ENCODE results near the gene RNF144A. TPM values are rescaled to one million over a fixed set of nuclear protein-coding genes. Genes with fewer than 3 reads are reported as not detected.
"Not testable (repeated sequence)": the region's sequence is repeated elsewhere in the genome, so short reads cannot be mapped to it uniquely, and the experiment has no call there.

Gene RNF144A
- total RNA-seq, 1 experiment from 2014 or later = 13.6 TPM

DNA sequence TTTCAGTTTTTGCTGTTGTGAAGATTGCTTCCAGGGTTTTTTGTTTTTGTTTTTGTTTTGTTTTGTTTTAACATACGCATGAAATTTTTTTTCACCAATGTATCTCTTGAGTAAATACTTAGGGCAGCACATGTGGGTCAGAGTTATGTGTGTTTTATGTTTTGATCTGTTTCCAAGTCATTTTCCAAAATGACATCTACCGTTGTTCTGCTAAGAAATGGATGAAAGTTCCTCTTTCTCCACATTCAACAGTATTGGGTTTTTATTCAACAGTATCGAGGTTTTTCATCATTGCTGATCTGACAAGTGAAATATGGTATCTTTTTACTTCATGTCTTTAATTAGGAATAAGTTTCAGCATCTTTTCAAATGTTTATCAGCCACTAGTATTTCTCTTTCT, 16.7 kb downstream of the RNF144A start:
- Histone ChIP-seq H3K4me3 (ENCODE audit: low read depth, low read length, poor library complexity, severe bottlenecking) (no peak overlapping the region), H3K4me1 (ENCODE audit: insufficient read depth, low read length, poor library complexity, severe bottlenecking) (peaks cover 4% of the 10 kb centered on the region), H3K36me3 (ENCODE audit: insufficient read depth, low read length, poor library complexity, severe bottlenecking) (no peaks in the 10 kb centered on the region), H3K9me3 (ENCODE audit: low read depth, low read length, poor library complexity, severe bottlenecking) (no peaks in the 10 kb centered on the region), H3K27me3 (replicated peaks; ENCODE audit: insufficient read depth, low read depth, low read length, poor library complexity) (no peaks in the 10 kb centered on the region), H3K27ac (ENCODE audit: low read depth, low read length, poor library complexity, severe bottlenecking) (no peak overlapping the region)
- no peak for TF ChIP-seq EZH2 (IDR thresholded peaks at IDR 0.05; ENCODE audit: borderline replicate concordance, low read depth, low read length, poor library complexity, severe bottlenecking)
- TF ChIP-seq, protein P1, sequence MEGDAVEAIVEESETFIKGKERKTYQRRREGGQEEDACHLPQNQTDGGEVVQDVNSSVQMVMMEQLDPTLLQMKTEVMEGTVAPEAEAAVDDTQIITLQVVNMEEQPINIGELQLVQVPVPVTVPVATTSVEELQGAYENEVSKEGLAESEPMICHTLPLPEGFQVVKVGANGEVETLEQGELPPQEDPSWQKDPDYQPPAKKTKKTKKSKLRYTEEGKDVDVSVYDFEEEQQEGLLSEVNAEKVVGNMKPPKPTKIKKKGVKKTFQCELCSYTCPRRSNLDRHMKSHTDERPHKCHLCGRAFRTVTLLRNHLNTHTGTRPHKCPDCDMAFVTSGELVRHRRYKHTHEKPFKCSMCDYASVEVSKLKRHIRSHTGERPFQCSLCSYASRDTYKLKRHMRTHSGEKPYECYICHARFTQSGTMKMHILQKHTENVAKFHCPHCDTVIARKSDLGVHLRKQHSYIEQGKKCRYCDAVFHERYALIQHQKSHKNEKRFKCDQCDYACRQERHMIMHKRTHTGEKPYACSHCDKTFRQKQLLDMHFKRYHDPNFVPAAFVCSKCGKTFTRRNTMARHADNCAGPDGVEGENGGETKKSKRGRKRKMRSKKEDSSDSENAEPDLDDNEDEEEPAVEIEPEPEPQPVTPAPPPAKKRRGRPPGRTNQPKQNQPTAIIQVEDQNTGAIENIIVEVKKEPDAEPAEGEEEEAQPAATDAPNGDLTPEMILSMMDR (conservative IDR thresholded peaks at IDR 0.05; ENCODE audit: low read depth, low read length) = no peak
- DNase-seq (ENCODE audit: low spot score) = no peak
- BruUV-seq (replicated peaks) = no TSS peak
- intact Hi-C loops (cut with micrococcal nuclease; ENCODE audit: unreplicated experiment) = no loop called here
- ChIA-PET POLR2A (ENCODE audit: low non-redundant PET) (no interaction called here), CTCF (no interaction called here)

DNA sequence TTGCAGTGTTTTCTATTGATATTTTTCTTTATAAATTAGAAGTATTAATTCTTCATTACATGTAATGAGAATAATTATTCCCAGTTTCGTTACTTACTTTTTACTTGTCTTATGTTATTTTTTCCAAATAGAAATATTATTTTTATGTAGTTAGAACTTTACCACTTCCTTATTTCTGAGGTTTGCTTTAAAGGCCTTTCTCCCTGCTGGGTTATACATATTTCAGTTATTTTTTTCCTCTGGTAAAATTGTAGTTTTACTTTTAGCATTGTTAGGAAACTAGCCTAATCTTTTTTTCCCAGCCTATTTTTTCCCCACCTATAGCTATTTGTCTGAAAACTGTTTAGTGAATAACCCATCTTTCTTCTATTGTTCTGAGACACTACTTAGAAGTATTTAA, 17.1 kb downstream of the RNF144A start:
- no peak for DNase-seq (ENCODE audit: low spot score)

DNA sequence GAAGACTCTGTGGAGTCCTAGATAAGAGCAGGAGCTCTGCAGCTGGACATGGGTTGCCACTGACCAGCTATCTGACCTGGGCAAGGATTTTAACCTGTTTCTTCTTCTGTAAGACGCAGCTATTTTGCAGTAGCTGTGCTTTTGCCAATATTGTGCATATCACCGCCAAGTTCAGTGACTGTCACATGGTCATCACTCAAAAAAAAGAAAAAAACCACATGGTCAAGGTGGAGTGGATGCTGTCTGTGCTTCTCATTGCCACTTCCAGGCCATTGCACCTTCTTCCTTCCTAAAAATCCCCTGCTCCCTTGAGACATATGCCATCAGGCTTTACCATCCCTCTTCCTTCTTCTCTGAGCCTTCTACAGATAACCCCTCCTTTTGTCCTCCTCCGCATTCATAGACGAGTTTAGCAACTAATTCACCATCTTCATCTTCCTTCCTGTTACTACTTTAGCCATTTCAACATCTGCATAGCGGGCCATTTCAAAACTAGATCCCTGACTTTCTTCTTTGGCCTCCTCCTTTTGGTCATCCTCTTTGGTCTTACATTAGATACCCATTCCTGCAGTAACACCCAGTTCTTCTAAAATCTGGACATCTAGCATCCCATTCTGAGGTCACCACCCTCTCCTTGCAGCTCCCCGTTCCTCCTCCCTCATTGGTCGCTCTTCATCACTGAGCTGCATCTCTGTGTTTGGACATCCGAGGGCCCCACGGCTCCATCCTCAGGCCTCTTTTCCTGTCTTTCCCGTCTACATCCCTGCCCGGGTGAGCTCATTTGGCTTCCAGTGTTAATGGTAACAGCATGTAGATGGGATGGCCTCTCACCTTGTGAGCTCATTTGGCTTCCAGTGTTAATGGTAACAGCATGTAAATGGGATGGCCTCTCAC, 17.8 kb downstream of the RNF144A start:
- no TSS peak for BruUV-seq (replicated peaks)
- H3K27me3 ChIP-seq (replicated peaks; ENCODE audit: insufficient read depth, low read depth, low read length, poor library complexity) = no peaks in the 10 kb centered on the region
- ChIA-PET CTCF (no interaction called here), POLR2A (ENCODE audit: low non-redundant PET) (no interaction called here)
- no peak for DNase-seq (ENCODE audit: low spot score)
- no peak overlapping the region for H3K4me3 ChIP-seq (ENCODE audit: low read depth, low read length, poor library complexity, severe bottlenecking)
- H3K27ac ChIP-seq (ENCODE audit: low read depth, low read length, poor library complexity, severe bottlenecking) = no peak overlapping the region
- no peaks in the 10 kb centered on the region for H3K36me3 ChIP-seq (ENCODE audit: insufficient read depth, low read length, poor library complexity, severe bottlenecking)
- H3K9me3 ChIP-seq (ENCODE audit: low read depth, low read length, poor library complexity, severe bottlenecking) = no peaks in the 10 kb centered on the region
- TF ChIP-seq, protein P1 (conservative IDR thresholded peaks at IDR 0.05; ENCODE audit: low read depth, low read length) = no peak
- TF ChIP-seq EZH2 (IDR thresholded peaks at IDR 0.05; ENCODE audit: borderline replicate concordance, low read depth, low read length, poor library complexity, severe bottlenecking) = no peak
- intact Hi-C loops (cut with micrococcal nuclease; ENCODE audit: unreplicated experiment) = no loop called here
- H3K4me1 ChIP-seq (ENCODE audit: insufficient read depth, low read length, poor library complexity, severe bottlenecking) = no peaks in the 10 kb centered on the region

More for the DNA sequence above, 17.1 kb downstream of the RNF144A start:
- Histone ChIP-seq H3K36me3 (ENCODE audit: insufficient read depth, low read length, poor library complexity, severe bottlenecking) (no peaks in the 10 kb centered on the region), H3K27ac (ENCODE audit: low read depth, low read length, poor library complexity, severe bottlenecking) (no peak overlapping the region), H3K9me3 (ENCODE audit: low read depth, low read length, poor library complexity, severe bottlenecking) (no peaks in the 10 kb centered on the region), H3K4me3 (ENCODE audit: low read depth, low read length, poor library complexity, severe bottlenecking) (no peak overlapping the region), H3K4me1 (ENCODE audit: insufficient read depth, low read length, poor library complexity, severe bottlenecking) (peaks cover 2% of the 10 kb centered on the region), H3K27me3 (replicated peaks; ENCODE audit: insufficient read depth, low read depth, low read length, poor library complexity) (no peaks in the 10 kb centered on the region)
- no TSS peak for BruUV-seq (replicated peaks)
- POLR2A ChIA-PET (ENCODE audit: low non-redundant PET) = no interaction called here
- CTCF ChIA-PET = no interaction called here
- intact Hi-C loops (cut with micrococcal nuclease; ENCODE audit: unreplicated experiment) = no loop called here
- TF ChIP-seq, protein P1 (conservative IDR thresholded peaks at IDR 0.05; ENCODE audit: low read depth, low read length) = no peak
- no peak for TF ChIP-seq EZH2 (IDR thresholded peaks at IDR 0.05; ENCODE audit: borderline replicate concordance, low read depth, low read length, poor library complexity, severe bottlenecking)

DNA sequence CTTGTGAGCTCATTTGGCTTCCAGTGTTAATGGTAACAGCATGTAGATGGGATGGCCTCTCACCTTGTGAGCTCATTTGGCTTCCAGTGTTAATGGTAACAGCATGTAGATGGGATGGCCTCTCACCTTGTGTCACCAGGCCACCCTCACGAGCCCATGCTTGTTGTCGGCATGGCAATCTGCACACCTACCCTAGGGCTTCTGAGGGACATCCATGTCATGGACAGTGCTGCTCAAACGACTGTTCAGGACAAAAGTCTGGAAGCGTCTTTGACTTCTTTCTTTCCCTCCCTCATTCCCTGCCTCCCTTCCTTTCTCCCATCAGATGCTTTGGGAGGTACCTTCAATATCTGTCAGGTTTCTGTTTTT, 18.4 kb downstream of the RNF144A start:
- DNase-seq (ENCODE audit: low spot score); CTCF ChIA-PET; intact Hi-C loops (cut with micrococcal nuclease; ENCODE audit: unreplicated experiment); POLR2A ChIA-PET (ENCODE audit: low non-redundant PET); H3K27me3 ChIP-seq (replicated peaks; ENCODE audit: insufficient read depth, low read depth, low read length, poor library complexity); H3K36me3 ChIP-seq (ENCODE audit: insufficient read depth, low read length, poor library complexity, severe bottlenecking); BruUV-seq (replicated peaks); H3K27ac ChIP-seq (ENCODE audit: low read depth, low read length, poor library complexity, severe bottlenecking); H3K4me1 ChIP-seq (ENCODE audit: insufficient read depth, low read length, poor library complexity, severe bottlenecking); H3K4me3 ChIP-seq (ENCODE audit: low read depth, low read length, poor library complexity, severe bottlenecking); H3K9me3 ChIP-seq (ENCODE audit: low read depth, low read length, poor library complexity, severe bottlenecking): not testable (repeated sequence)

All from A673 (cell line).